NCI-H2081 treated with DMSO at 0.1 percent for 48 hours (cell line): Measurements from ENCODE around the gene DOCK2.
"Not testable (repeated sequence)": the region's sequence is repeated elsewhere in the genome, so short reads cannot be mapped to it uniquely, and the experiment has no call there.

Experiments used
- DNase-seq: peaks from one replicate; lab custom pipeline; 2025; lab: John Stamatoyannopoulos, UW

The DOCK2 gene

GRCh38 chr5:169945831-169946261 lies 308.8 kb downstream of the DOCK2 start:
- no peak for DNase-seq

- no peak for DNase-seq
These were observed 309.7 kb downstream of the DOCK2 start for GRCh38 chr5:169946743-169947295.

- no peak for DNase-seq
These were observed 313.3 kb downstream of the DOCK2 start for GRCh38 chr5:169950333-169950732.

- not testable (repeated sequence) for DNase-seq
These were observed 316.1 kb downstream of the DOCK2 start for GRCh38 chr5:169953196-169953595.

GRCh38 chr5:169954786-169955185 lies 317.7 kb downstream of the DOCK2 start:
- DNase-seq: no peak

- no peak for DNase-seq
These were observed 319.1 kb downstream of the DOCK2 start for GRCh38 chr5:169956126-169956525.

GRCh38 chr5:169956756-169957155 lies 319.7 kb downstream of the DOCK2 start:
- no peak for DNase-seq

- no peak for DNase-seq
These were observed 321.2 kb downstream of the DOCK2 start for GRCh38 chr5:169958278-169958677.

GRCh38 chr5:169960659-169961058 lies 323.6 kb downstream of the DOCK2 start:
- no peak for DNase-seq

- no peak for DNase-seq
These were observed 327.2 kb downstream of the DOCK2 start for GRCh38 chr5:169964246-169964645.

- DNase-seq: no peak
These were observed 333.3 kb downstream of the DOCK2 start for GRCh38 chr5:169970339-169970738.

GRCh38 chr5:169970911-169971765 lies 334.1 kb downstream of the DOCK2 start:
- DNase-seq: no peak

- no peak for DNase-seq
These were observed 334.7 kb downstream of the DOCK2 start for GRCh38 chr5:169971780-169972179.

- no peak for DNase-seq
These were observed 336.0 kb downstream of the DOCK2 start for GRCh38 chr5:169973056-169973455.

- DNase-seq: no peak
These were observed 337.2 kb downstream of the DOCK2 start for GRCh38 chr5:169974121-169974770.

GRCh38 chr5:169978714-169979113 lies 341.6 kb downstream of the DOCK2 start:
- no peak for DNase-seq

GRCh38 chr5:169979871-169980270 lies 342.8 kb downstream of the DOCK2 start:
- DNase-seq: no peak

- DNase-seq: no peak
These were observed 343.5 kb downstream of the DOCK2 start, which contains the start of gene INSYN2B for GRCh38 chr5:169980418-169981053. Gene INSYN2B (minus strand): TSS chr5:169980495. CDS start chr5:169883898, 96,597 bp downstream.

GRCh38 chr5:169988206-169988605 lies 351.1 kb downstream of the DOCK2 start:
- DNase-seq: no peak

- DNase-seq: no peak
These were observed 351.9 kb downstream of the DOCK2 start for GRCh38 chr5:169988947-169989346.

- no peak for DNase-seq
These were observed 352.3 kb downstream of the DOCK2 start for GRCh38 chr5:169989365-169989764.

- DNase-seq: no peak
These were observed 354.2 kb downstream of the DOCK2 start for GRCh38 chr5:169991115-169991869.
